Activated T-cell treated with anti-CD3 and anti-CD28 coated beads, Interleukin-2, amount 50 U/mL, for 48 hours (primary cell): Measurements from ENCODE around the gene CCDC60.
A peak's percentile ranks its signal among the peaks of the same experiment; 100 is the strongest.

Source experiments
- DNase-seq, 2 experiments: peaks; one replicate each; pipeline ENCODE4 v3.0.0-alpha.2; 2020

The CCDC60 gene

DNA sequence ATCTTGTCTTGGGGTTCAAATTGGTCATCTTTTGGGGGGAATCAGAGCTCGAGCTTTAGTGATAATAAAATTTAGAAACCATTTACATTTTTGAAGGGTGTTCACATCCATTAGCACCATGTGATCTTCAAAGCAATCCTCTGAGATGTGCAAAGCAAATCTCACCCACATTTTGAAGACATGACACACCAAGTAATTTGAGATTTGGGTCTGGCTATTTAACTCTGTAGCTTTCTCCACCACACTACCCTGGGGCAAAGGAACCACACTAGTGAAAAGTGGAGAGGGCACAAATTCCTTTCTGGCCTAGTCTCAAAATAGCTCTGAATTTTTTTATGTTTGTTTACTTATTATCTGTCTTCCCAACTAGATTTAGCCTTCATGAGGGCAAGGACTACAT lies 212.5 kb downstream of the CCDC60 start:
- DNase-seq: no peak

DNA sequence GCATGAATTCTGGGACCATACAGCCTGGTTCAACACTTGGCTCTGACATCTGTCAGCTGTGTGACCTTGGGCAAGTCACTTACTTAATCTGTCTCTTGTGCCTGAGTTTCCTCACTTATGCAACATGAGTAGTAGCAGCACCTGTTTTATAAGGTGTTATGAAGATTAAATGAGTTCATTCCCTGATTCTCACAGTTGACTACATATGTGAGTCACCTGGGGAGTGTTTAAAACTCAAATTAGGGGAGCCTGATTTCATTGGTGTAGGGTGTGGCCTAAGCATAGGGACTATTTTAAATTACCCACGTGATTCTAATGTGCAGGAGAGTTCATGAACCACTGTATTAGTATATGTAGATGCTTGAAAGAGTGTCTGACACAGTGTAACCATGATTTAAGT lies 222.3 kb downstream of the CCDC60 start:
- no peak for DNase-seq

DNA sequence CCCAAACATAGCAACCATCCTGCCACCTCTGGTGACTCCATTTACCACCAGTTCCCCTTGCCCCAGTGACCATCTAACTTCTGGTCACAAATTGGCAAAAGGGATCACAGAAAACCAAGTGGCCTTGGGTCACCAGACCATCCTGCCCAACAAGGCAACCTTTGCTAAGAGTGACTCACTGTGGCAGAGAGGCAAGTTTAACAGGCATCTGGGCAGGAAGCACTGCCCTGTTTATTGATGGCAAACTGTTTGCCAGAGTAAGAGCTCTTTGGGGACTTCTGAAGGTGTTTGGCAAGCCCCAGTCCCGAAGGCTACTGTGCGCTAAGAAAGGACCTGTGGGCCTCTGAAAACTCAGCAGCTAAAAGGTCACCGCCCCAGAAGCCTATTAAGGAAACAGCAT lies 230.9 kb downstream of the CCDC60 start:
- no peak for DNase-seq

DNA sequence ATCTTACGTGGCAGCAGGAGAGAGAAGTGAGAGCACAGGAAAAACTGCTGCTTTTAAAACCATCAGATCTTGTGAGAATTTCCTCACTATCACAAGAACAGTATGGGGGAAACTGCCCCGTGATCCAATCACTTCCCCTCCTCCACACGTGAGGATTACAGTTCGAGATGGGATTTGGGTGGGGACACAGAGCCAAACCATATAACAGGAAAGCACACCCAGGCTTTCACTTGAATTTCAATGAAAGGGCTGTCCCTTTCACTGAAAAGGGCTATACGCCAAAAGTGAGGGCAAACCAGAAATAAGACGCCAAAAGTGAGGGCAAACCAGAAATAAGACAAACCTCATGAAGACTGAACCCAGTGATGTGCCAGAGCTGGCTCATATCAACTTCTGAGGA lies 236.2 kb downstream of the CCDC60 start:
- DNase-seq: no peak

DNA sequence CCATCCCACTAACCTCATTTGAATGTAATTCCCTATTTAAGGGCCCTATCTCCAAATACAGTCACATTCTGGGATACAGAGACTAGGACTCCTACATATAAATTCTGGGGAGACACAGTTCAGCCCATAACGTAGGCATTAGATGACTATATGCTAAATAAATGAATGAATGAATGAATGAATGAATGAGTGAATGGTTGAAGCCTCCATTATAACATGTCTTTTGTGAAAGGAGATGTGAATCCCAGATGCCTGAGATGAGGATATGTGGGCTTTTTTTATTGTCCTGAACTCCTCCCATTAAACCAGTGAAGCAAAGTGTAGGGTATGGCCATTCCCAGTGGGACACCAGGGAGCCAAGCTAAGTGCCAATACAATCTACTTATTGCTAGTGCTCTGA lies 238.6 kb downstream of the CCDC60 start:
- no peak for DNase-seq

DNA sequence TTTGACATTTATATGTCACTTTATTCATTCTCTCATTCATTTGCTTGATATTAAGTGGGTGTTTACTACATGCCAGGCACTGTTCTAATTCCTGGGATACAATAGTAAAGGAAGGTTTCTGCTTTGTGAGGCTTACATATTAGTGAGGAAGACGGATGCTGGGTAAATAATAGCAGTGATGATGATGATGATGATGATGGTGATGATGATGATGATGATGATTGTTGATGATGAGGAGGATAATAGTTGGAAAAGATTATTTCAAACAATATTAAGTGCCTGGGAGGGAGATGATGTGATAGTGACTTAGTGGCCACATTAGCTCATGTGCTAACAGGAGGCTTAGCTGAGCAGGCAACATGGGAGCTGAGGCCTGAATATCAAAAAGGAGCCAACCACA lies 239.7 kb downstream of the CCDC60 start:
- DNase-seq: no peak

DNA sequence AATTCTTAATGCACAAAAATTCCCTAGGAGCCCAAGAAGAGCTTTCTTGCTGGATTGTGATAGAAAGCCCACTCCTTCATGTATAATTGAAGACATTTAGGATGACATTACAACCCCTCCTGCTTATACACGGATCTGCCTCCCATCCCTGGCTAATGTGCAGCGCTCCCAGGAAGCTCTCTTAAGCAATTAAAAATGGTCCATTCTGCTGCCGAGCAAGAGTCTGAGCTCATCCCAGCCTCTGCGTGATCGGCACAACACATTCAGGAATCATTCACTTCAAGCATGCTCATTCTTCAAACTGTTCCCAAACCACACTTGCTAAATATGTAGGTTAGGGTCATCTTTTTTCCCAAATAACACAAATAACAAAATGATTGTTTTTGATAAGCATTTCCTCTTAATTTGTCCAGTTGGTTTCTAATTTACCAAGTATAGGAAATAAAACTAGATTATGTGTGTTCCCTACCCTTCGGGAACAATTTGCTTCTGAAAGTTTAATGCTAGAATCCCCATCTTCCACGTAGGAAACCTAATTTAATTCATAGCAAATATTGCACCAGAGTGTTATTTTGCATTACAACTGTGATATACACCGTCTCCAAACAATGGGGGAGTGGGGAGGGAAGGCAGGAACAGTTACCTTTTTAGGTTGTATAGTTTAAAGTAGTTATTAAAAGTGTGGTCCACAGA lies 241.7 kb downstream of the CCDC60 start:
- DNase-seq: no peak

DNA sequence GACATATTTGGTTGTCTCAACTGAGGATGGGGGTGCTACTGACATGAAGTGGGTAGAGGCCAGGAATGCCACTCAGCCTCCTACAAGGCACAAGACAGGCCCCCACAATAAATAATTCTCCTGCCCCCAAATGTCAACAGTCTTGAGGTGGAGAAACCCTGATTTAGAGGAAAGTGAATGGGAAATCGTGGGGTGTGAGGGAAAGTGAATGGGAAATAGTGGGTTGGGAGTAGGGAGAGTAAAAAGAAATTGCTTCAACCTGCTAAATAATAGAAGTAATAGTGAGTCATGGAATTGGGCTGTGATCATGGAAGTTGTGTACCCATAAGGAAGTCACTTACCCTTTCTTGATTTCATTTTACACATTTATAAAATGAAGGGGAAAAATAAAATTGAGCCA lies 242.4 kb downstream of the CCDC60 start:
- DNase-seq: no peak

DNA sequence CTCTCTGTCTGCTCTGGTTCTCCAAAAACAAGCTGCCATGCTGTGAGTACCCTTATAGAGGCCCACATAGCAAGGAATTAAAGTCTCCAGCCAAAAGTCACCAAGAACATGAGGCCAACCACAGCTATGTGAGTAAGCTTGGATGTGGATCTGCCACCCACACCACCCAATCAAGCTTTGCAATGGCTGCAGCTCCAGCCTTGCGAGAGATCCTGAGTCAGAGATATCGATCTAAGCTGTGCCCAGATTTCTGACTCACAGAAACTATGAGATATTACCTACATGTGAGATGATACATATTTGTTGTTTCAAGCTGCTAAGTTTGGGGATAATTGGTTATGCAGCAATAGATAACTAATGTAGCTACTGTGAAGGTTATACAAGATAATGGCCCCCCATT lies 243.6 kb downstream of the CCDC60 start:
- peak in 1 of 2 experiments; percentile 44 for DNase-seq

DNA sequence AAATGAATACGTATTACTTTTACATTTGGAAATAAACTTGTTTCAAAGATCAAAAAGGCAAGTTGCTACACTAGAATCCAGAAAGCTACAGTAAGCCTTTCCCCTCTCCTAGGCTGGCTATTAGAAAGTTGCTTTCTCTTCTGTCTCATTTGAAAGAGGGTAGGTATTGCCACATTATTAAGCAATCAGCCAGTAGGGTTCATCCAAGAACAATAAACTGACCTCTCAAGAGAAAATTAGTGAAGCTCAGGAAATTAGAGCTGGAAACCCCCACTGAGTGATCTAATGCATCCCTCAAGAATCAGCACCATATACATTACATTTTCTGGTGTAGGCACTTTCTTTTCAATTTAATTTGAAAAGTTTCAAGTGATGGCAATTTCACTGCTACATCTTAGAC lies 254.6 kb downstream of the CCDC60 start:
- no peak for DNase-seq

DNA sequence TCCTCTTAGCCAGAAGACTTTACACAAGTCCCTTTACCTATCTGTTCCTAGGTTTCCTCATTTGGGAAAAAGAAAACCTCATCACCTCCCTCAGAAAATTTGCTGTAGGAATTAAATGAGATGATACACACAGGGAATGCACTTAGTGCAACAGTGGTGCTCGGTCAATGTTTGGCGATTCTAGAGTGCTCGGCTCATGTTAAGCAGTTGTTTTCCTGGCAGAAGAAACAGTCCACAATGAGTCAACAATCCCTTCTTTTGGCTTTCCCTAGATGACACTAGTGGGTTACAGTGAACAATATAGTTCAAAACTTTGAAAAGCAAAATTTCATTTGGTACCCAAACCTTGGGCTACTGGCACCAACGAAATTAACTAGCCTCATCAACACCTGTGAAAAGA lies 255.1 kb downstream of the CCDC60 start:
- DNase-seq: no peak
